ENCODE results near the gene TMEM92. TPM values are rescaled to one million over a fixed set of nuclear protein-coding genes. Genes with fewer than 3 reads are reported as not detected.

Gene TMEM92
- total and polyA plus RNA-seq, 2 of the 13 experiments (the other 11 are each of a cell fraction or from before 2014, with no cell fraction given) = 0.07 TPM; not detected in 1

- WGBS (ENCODE audit: low lambda C conversion rate) = 35% methylated on average over 22 of the region's 23 CpGs
- Histone ChIP-seq H3K9me3 (ENCODE audit: low read length) (no peaks in the 10 kb centered on the region), H3K4me2 (ENCODE audit: low read depth, low read length) (no peak overlapping the region), H3K9ac (ENCODE audit: insufficient read depth, low read depth, low read length) (no peak overlapping the region), H2AFZ (ENCODE audit: low read length) (no peak overlapping the region), H4K20me1 (ENCODE audit: insufficient read depth, low read length) (no peaks in the 10 kb centered on the region), H3K36me3 (replicated peaks in 1 of 2; ENCODE audit: control insufficient read depth in 1 of 2, insufficient read depth in 2 of 2, low read length in 2 of 2) (no peaks in the 10 kb centered on the region), H3K4me1 (ENCODE audit: insufficient read depth, low read length) (peaks cover 17% of the 10 kb centered on the region; the same call in 1 of the 2 replicates), H3K27me3 (ENCODE audit: control insufficient read depth in 1 of 2, insufficient read depth in 2 of 2, low read length in 2 of 2) (peaks cover 20 to 83% of the 10 kb centered on the region in 2 experiments), H3K27ac (ENCODE audit: extremely low read length, insufficient read depth, low read length) (no peak overlapping the region), H3K4me3 (replicated peaks in 1 of 3; ENCODE audit: insufficient read depth in 1 of 3, low read depth in 2 of 3, low read length in 3 of 3) (no peak overlapping the region), H3K79me2 (ENCODE audit: insufficient read depth, low read length) (no peaks in the 10 kb centered on the region)
- POLR2A ChIA-PET = no interaction called here
- intact Hi-C loops (cut with micrococcal nuclease; ENCODE audit: unreplicated experiment) = no loop called here
- in situ Hi-C loops (cut with HindIII; ENCODE audit: extremely low pct_ligation_motif_present, low pct_unique_long_range_greater_than_20kb) = no loop called here
- no peak for DNase-seq (ENCODE audit: low spot score)
- ATAC-seq = no peak
- CTCF ChIA-PET (ENCODE audit: low intra/inter-chr PET ratio, low total read pairs) = no interaction called here
- no peak for FAIRE-seq
- TF ChIP-seq ZNF30 (CRISPR knock-in tag; IDR thresholded peaks at IDR 0.05) = no peak
- no peak for TF ChIP-seq ZGPAT (CRISPR knock-in tag; IDR thresholded peaks at IDR 0.05)
- no peak for TF ChIP-seq HNRNPLL (IDR thresholded peaks at IDR 0.05; ENCODE audit: low read depth, low read length, poor library complexity, severe bottlenecking)
- TF ChIP-seq ZSCAN25 (CRISPR knock-in tag; IDR thresholded peaks at IDR 0.05) = no peak
- TF ChIP-seq, protein P1, sequence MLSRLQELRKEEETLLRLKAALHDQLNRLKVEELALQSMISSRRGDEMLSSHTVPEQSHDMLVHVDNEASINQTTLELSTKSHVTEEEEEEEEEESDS (CRISPR knock-in tag; IDR thresholded peaks at IDR 0.05; ENCODE audit: borderline replicate concordance) = no peak
- TF ChIP-seq ZNF317 (CRISPR knock-in tag; IDR thresholded peaks at IDR 0.05) = no peak
- no peak for TF ChIP-seq ZNF138 (CRISPR knock-in tag; IDR thresholded peaks at IDR 0.05; ENCODE audit: low read depth)
- no peak for TF ChIP-seq PHF8 (CRISPR knock-in tag; IDR thresholded peaks at IDR 0.05)
- TF ChIP-seq ZNF510 (CRISPR knock-in tag; IDR thresholded peaks at IDR 0.05; ENCODE audit: low read depth) = no peak
- no peak for TF ChIP-seq ZNF607 (CRISPR knock-in tag; IDR thresholded peaks at IDR 0.05; ENCODE audit: borderline replicate concordance)
- TF ChIP-seq, protein P2, sequence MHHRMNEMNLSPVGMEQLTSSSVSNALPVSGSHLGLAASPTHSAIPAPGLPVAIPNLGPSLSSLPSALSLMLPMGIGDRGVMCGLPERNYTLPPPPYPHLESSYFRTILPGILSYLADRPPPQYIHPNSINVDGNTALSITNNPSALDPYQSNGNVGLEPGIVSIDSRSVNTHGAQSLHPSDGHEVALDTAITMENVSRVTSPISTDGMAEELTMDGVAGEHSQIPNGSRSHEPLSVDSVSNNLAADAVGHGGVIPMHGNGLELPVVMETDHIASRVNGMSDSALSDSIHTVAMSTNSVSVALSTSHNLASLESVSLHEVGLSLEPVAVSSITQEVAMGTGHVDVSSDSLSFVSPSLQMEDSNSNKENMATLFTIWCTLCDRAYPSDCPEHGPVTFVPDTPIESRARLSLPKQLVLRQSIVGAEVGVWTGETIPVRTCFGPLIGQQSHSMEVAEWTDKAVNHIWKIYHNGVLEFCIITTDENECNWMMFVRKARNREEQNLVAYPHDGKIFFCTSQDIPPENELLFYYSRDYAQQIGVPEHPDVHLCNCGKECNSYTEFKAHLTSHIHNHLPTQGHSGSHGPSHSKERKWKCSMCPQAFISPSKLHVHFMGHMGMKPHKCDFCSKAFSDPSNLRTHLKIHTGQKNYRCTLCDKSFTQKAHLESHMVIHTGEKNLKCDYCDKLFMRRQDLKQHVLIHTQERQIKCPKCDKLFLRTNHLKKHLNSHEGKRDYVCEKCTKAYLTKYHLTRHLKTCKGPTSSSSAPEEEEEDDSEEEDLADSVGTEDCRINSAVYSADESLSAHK (CRISPR knock-in tag; IDR thresholded peaks at IDR 0.05; ENCODE audit: borderline replicate concordance) = no peak
- TF ChIP-seq NFKBIZ (CRISPR knock-in tag; IDR thresholded peaks at IDR 0.05) = no peak
- no TSS peak for BruUV-seq (replicated peaks)
Observed at GRCh38 chr17:50264263-50265113, 9.8 kb upstream of the TMEM92 start.
